GM12864 (cell line): ENCODE results near the gene ABHD12.

Source experiments
- DNase-seq: peaks from one replicate; pipeline ENCODE4 v3.0.0-alpha.2; 2011; ENCODE audit warnings: low read depth
- H3K4me3 ChIP-seq: 2 replicates; pipeline ENCODE4 v1.5.1; 2011; ENCODE audit warnings: mild to moderate bottlenecking, low read depth, low read length, control low read depth
- CTCF ChIP-seq: IDR thresholded peaks from 2 replicates; pipeline ENCODE4 v1.5.1; 2011; ENCODE audit warnings: low read depth, mild to moderate bottlenecking, moderate library complexity, low read length, control low read depth, inconsistent platforms; ENCODE audit errors: missing control alignments

Gene ABHD12

DNA sequence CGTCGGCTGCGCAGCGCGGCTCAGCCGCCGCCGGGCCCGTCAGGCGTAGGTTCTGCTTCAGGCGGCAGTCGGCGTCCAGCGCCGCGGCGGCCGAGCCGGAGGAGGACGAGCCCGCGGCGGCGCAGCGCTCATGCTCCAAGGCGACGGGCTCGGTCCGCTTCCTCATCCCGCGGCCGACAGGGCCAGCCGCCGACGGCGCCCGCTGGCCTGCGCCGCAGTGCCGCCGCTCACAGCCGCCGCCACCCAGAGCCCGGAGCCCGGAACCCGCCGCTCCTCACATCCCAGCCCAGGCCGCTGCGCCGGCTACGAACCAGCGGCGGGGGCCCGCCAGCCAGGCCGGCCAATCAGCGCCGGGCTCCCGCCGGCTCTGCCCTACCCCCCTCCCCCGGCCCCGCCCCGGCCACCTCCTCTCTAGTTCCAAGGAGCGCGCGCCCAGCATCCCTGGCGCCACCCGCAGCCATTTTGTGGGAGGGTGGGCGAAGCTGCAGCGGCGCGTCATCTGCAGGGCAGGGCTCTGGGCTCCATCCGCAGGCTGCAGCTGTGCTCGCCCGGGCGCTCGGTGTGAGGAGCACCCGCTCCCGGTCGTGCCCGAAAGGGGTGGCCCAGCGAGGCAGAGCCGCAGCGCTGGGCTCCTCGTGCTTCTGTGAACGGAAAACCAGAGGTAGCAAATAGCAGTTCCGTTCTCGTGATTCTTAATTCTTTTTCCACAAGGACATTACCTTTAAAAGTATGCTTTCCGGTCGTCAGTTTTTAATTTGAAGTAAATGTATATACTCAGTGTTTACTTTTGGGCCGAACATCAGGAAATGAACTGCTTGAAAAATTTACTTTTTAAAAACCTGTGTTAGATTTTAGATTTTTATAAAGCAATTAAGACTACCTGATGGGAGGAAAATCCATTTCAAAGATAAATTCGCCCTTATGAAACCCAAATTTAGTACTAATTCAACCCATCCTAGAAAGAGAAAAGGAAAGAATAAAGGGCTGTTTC, at the start of gene ABHD12:
Gene ABHD12 (minus strand): TSS at position 298 of the 991 bp plus-strand sequence. CDS start 132 bp downstream, at position 166.
- peak; percentile 83 for DNase-seq
- no peak for TF ChIP-seq CTCF

GRCh38 chr20:25439328-25439727, 48.7 kb upstream of the ABHD12 start:
- H3K4me3 ChIP-seq, result no peak overlapping the region
- peak; percentile 3 for DNase-seq
- no peak for TF ChIP-seq CTCF

More for the DNA sequence above, at the start of gene ABHD12:
- peak within 1 kb of the TSS; percentile 83 for H3K4me3 ChIP-seq

- no peak for DNase-seq
- no peak for TF ChIP-seq CTCF
- no peak overlapping the region for H3K4me3 ChIP-seq
Observed at GRCh38 chr20:25437153-25437581, 46.5 kb upstream of the ABHD12 start.

DNA sequence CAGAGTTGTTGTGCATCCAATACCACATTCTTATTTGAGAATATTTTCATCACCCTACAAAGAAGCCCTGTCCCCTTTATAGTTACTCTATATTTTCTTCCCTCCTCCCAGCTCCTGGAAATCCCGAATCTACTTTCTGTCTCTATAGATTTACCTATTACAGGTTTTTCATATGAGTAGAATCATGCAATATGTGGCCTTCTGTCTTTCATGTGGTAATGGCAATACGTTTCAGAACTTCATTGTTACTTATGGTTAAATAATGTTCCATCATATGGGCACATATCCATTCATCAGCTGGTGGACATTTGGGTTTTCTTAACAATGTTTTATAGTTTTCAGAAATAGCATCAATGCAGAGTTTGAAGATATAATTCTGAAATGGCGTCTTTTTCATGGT, 33.9 kb upstream of the ABHD12 start:
- TF ChIP-seq CTCF, result no peak
- no peak for DNase-seq
- no peak overlapping the region for H3K4me3 ChIP-seq

- no peak overlapping the region for H3K4me3 ChIP-seq
- DNase-seq, result no peak
- TF ChIP-seq CTCF, result no peak
Observed at GRCh38 chr20:25422032-25422431, 31.4 kb upstream of the ABHD12 start.

DNA sequence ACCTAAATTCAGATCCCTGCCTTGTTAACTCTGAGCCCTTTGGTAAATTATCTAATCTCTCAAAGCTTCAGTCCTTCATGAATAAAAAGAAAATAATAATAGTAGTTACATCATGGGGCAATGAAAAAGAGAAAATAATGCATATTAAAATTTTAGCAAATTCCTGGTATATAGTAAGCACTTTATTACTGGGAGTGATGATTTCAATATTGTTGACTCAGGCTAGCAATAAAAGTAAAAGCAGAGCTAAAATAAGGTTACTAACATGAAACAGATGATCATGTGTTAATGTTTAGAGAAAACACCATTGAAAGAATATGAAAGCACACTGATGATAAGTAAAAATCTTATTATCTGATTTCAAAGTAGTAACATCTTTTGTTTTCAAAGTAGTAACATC, 30.5 kb upstream of the ABHD12 start:
- DNase-seq, result no peak
- no peak for TF ChIP-seq CTCF
- no peak overlapping the region for H3K4me3 ChIP-seq
